ENCODE data around the gene MUSK.

Gene MUSK

GRCh38 chr9:110742741-110743371 is 74.3 kb downstream of the MUSK start:
- H3F3A ChIP-seq (ENCODE audit: insufficient read depth, low read length): no peaks in the 10 kb centered on the region
- TF ChIP-seq EZH2 (IDR thresholded peaks at IDR 0.05; ENCODE audit: borderline replicate concordance, low read length) (no peak), CTCF (IDR thresholded peaks at IDR 0.05; ENCODE audit: low read length) (no peak)
- H3K79me2 ChIP-seq (ENCODE audit: insufficient read depth, low read length): no peaks in the 10 kb centered on the region
- H4K20me1 ChIP-seq (ENCODE audit: insufficient read depth, low read length): no peaks in the 10 kb centered on the region
- H3K4me1 ChIP-seq (ENCODE audit: insufficient read depth, low read length, severe bottlenecking): no peaks in the 10 kb centered on the region
- no peaks in the 10 kb centered on the region for H3K9me3 ChIP-seq (ENCODE audit: low read length)
- no peak overlapping the region for H3K9ac ChIP-seq (ENCODE audit: low read length)
- H3K4me2 ChIP-seq (ENCODE audit: low read length): no peak overlapping the region
- no peaks in the 10 kb centered on the region for H3K36me3 ChIP-seq (ENCODE audit: insufficient read depth, low read length)
- no peak overlapping the region for H2AFZ ChIP-seq (ENCODE audit: low read length)
- no peaks in the 10 kb centered on the region for H3K9me2 ChIP-seq (ENCODE audit: low read depth, low read length)
- no peaks in the 10 kb centered on the region for H3K27me3 ChIP-seq (ENCODE audit: insufficient read depth, low read length)
- no peak overlapping the region for H3K4me3 ChIP-seq (ENCODE audit: low read depth, low read length, poor library complexity, severe bottlenecking)
- no peak overlapping the region for H3K27ac ChIP-seq (ENCODE audit: low read depth, low read length, poor library complexity, severe bottlenecking)

- Histone ChIP-seq H3K27me3 (ENCODE audit: insufficient read depth, low read length) (no peaks in the 10 kb centered on the region), H3K9me2 (ENCODE audit: low read depth, low read length) (no peaks in the 10 kb centered on the region), H3K36me3 (ENCODE audit: insufficient read depth, low read length) (no peaks in the 10 kb centered on the region), H3K9ac (ENCODE audit: low read length) (no peak overlapping the region), H2AFZ (ENCODE audit: low read length) (no peak overlapping the region), H4K20me1 (ENCODE audit: insufficient read depth, low read length) (no peaks in the 10 kb centered on the region), H3K27ac (ENCODE audit: low read depth, low read length, poor library complexity, severe bottlenecking) (no peak overlapping the region), H3K79me2 (ENCODE audit: insufficient read depth, low read length) (no peaks in the 10 kb centered on the region), H3K4me1 (ENCODE audit: insufficient read depth, low read length, severe bottlenecking) (no peaks in the 10 kb centered on the region), H3F3A (ENCODE audit: insufficient read depth, low read length) (no peaks in the 10 kb centered on the region), H3K9me3 (ENCODE audit: low read length) (no peaks in the 10 kb centered on the region), H3K4me2 (ENCODE audit: low read length) (no peak overlapping the region), H3K4me3 (ENCODE audit: low read depth, low read length, poor library complexity, severe bottlenecking) (no peak overlapping the region)
- no peak for TF ChIP-seq EZH2 (IDR thresholded peaks at IDR 0.05; ENCODE audit: borderline replicate concordance, low read length)
Measured at GRCh38 chr9:110744715-110745384, 76.3 kb downstream of the MUSK start.

GRCh38 chr9:110745676-110746075 is 77.1 kb downstream of the MUSK start:
- Histone ChIP-seq H3K27me3 (ENCODE audit: insufficient read depth, low read length) (no peaks in the 10 kb centered on the region), H3K9me2 (ENCODE audit: low read depth, low read length) (no peaks in the 10 kb centered on the region), H3F3A (ENCODE audit: insufficient read depth, low read length) (no peaks in the 10 kb centered on the region), H2AFZ (ENCODE audit: low read length) (no peak overlapping the region), H3K36me3 (ENCODE audit: insufficient read depth, low read length) (no peaks in the 10 kb centered on the region), H3K79me2 (ENCODE audit: insufficient read depth, low read length) (no peaks in the 10 kb centered on the region), H3K27ac (ENCODE audit: low read depth, low read length, poor library complexity, severe bottlenecking) (no peak overlapping the region), H3K9ac (ENCODE audit: low read length) (no peak overlapping the region), H3K4me1 (ENCODE audit: insufficient read depth, low read length, severe bottlenecking) (no peaks in the 10 kb centered on the region), H3K4me3 (ENCODE audit: low read depth, low read length, poor library complexity, severe bottlenecking) (no peak overlapping the region), H3K9me3 (ENCODE audit: low read length) (no peaks in the 10 kb centered on the region), H3K4me2 (ENCODE audit: low read length) (no peak overlapping the region), H4K20me1 (ENCODE audit: insufficient read depth, low read length) (no peaks in the 10 kb centered on the region)
- no peak for TF ChIP-seq CTCF (IDR thresholded peaks at IDR 0.05; ENCODE audit: low read length)
- no peak for TF ChIP-seq EZH2 (IDR thresholded peaks at IDR 0.05; ENCODE audit: borderline replicate concordance, low read length)

Data from OCI-LY1 (cell line).